GM19438 (cell line): ENCODE results near the gene ATG9B.
A peak's percentile ranks its signal among the peaks of the same experiment; 100 is the strongest.
"Not testable (repeated sequence)": the region's sequence is repeated elsewhere in the genome, so short reads cannot be mapped to it uniquely, and the experiment has no call there.

ENCODE experiments used
- ATAC-seq: cut with Tn5 transposase; IDR thresholded peaks from one replicate; pipeline ENCODE4 v1.9.1; 2021; ENCODE audit warnings: low read depth; ENCODE audit not compliant: unreplicated experiment

The ATG9B gene

DNA sequence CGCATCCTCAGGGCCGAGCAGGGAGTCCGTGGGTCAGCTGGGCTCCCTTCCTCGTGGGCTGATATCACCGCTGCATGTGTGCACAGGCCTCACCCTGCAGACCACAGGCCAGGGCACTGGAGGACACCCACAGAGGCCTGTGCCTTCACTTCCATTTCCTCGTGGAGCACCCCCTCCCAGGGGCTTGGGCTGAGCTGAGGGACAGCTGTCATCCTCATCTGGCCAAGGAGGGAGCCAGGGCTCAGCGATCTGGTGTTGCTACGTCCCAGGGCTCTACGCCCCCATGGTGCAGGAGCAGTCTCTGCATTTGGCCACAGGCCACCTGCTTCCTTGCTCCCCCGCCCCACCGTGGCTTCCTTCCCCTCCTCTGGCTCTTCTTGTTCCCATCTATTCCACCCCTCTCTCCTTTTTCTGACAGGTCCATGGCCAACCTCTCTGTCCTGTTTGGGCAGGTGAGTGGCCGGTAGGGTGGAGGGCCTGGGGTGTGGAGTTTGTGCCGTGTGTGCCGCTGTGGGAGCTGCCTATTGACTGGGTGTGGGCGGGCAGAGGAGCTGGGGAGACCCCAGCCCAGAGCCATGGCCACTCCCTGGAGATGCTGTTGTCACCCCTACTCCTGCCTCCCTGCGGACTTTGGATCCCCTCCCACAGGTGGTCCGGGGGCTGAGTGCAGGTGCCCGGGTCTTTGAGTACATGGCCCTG, 15.7 kb upstream of the ATG9B start:
- ATAC-seq: no peak

DNA sequence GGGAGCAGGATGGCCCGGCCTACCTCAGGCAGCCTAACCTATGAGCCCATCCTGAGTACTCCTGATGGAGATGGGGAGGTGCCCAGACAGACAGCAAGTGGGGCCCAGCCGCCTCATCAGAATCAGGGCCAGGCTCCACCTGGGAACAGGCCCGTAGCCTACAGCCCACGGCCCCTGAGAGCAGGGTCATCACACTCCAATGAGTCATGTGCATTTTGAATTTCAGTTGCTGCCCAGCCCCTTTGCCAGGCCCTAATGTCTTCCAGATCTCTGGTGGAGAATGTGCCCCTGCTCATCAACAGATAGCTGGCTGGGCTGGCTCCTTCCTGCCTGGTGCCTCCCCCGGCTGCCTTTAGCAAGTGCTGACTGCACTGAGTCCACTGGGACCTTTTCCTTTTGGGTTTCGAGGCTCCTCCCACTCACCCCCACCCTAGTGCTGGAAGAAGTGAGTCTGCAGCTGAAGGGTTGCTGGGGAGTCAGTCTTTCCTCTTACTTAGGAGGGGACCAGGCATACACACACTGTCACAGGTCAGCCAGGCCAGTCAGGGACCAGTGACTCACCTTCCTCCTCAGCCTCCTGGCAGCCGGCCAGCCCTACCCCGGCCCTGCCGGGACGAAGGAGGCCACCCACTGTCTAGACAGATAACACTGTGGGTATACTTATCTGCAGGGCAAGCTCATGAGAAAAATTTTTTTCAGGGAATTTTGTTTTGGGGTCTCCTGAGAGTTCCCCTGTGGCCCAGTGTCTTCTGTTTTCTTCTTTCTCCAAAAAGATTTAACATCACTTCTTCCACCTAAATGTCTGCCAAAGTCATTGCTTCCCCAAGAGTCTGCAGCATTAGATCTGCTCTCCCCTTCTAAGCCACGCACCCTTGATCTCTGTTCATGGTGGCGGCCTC, 14.9 kb upstream of the ATG9B start:
- ATAC-seq: no peak

DNA sequence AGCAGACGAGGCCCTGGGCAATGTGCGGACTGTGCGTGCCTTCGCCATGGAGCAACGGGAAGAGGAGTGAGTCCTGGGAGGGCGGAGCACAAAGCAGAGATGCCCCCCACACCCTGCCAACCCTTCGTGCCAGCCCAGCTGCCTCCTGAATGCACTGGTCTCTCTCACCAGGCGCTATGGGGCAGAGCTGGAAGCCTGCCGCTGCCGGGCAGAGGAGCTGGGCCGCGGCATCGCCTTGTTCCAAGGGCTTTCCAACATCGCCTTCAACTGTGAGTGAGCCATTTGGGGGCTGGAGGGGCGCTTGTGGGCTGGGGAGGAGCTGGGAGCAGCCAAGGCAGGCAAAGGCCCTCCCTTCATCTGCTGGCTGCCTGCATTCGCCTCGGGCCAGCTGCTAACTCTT, 11.6 kb upstream of the ATG9B start:
- no peak for ATAC-seq

DNA sequence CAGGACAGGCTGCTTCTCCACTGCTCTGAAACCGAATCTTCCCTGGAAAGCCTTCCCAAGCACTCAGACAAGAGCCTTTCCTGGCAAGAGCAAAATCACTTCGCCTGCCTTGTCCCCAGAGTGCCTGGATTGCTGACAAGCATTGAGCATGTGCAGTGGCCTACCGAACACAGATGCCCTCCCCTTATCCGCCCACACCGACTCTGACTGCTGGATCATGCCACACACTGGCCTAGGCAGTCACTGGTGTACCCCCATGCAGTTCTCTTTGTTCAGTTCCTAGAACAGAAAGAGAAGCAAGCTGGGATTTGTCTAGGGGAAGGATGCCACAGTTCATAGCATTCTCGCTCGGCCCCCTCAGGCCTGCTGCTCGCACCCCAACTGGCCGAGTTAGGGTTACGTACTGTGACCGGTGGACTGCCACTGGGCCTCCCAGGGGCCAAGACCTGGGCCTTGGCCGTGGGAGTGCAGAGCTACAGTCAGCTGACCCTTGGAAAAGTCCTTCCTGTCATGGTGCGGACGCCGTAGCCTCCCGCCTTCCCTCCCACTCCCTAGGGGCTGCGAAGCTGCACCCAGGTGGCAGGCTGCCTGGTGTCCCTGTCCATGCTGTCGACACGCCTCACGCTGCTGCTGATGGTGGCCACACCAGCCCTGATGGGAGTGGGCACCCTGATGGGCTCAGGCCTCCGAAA, 10.9 kb upstream of the ATG9B start:
- ATAC-seq: no peak

DNA sequence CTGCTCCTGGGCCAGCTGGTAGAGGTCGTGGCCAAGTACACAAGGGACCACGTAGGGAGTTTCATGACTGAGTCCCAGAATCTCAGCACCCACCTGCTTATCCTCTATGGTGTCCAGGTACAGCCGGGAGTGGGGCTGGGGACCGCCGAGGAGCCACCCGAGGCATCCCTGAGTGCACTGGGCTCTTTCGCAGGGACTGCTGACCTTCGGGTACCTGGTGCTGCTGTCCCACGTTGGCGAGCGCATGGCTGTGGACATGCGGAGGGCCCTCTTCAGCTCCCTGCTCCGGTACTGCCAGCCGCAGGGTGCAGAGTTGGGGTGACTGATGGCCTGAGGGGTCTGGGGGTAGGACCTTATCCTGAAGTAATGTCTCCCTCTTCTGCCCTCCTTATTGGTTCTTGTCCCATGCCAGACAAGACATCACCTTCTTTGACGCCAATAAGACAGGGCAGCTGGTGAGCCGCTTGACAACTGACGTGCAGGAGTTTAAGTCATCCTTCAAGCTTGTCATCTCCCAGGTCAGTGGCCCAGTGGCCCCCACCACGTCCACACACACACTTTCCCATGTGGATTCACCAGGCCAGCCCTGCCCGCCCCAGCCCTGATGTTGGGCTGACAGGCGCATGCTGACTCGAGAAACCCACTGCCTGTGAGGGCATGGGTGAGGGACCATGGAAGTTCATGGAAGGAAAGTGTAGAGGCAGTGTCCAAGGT, 10.2 kb upstream of the ATG9B start:
- no peak for ATAC-seq

DNA sequence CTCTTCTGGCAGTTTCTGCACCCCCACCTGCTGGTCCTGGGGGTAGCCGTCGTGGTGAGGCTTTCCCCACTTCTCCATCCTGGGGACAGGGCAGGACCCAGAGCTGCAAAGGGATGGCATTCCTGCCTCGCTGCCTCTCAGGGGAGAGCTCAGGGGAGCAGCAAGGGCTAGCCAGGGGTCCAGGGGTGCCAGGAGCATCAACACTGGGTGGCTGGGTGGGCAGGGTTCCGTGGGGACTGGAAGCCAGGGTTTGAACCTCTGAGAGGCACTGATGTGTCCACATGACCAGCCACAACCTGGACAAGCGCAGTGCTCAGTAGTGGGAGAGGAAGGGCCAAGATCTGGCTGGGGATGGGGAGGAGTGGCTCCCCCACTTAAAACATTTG, 9.6 kb upstream of the ATG9B start:
- ATAC-seq: no peak

DNA sequence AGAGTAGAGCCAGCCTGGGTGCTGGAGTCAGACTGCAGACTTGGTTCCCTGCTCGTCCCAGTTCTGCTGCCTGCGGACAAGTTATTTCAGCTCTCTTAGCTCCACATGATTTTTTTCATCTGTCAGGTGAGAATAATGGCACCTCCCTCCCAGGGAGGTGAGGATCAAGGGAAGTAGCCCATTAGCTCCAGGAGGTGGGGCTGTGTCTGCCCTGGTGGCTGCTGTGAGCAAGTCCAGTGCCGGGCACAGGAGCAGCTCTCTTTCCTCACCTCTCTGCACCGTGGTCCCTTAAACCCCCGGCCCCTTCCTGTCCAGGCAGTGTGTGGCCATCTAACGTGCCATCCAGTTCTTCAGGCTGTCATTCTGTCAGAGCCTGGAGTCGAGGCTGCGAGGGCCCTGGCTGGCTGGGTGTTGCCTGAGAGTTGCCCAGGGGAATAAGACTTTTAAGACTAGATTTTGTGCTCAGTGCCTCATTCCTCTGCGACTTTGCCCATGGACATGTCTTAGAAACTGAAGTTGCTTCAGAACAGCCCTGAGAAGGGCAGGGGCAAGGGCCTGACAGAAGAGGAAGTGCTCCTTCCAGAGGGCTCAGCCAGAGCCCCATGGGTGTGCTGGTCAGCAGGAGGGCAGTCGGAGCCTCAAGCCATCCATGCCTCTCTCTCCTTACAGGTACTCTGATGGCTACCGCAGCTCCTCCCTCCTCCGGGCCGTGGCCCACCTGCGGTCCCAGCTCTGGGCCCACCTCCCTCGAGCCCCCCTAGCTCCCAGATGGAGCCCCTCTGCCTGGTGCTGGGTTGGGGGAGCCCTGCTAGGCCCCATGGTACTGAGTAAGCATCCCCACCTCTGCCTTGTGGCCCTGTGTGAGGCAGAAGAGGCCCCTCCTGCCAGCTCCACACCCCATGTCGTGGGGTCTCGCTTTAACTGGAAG, 8.9 kb upstream of the ATG9B start:
- no peak for ATAC-seq

DNA sequence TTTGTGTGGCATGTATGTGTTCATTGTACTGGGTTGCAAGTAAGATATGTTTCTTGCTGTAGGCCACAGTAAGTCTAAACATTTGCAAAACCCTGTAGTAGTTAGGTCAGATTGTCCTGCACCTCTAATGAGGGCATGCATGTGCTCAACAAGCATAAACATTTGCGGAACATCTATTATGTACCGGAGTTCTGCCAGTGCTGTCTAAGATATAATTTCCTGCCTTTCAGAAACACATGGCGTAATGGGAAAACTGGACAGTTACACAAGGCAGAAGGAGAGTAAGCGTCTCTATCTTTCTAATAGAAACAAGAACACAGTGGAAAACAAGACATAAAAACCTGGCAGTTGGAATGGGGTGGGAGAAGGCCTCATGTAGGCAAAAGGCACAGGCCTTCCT, 6.7 kb upstream of the ATG9B start:
- ATAC-seq: no peak

DNA sequence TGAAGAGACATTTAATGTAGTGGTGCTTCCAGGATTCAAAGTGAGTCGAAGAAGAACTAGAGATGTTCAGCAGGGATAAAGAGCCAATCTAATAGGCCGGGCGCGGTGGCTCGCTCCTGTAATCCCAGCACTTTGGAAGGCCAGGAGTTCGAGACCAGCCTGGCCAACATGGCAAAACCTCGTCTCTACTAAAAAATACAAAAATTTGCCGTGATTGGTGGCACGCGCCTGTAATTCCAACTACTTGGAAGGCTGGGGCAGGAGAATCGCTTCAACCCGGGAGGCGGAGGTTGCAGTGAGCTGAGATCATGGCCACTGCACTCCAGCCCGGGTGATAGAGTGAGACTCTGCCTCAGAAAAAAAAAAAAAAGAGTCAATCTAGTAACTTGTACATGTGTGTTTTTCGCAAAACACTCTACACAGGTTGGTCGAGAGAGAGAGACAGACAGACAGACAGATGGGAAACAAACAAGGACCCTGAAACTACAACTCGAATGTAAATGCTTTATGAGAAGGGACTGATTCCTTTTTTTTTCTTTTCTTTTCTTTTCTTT, 4.7 kb upstream of the ATG9B start:
- no peak for ATAC-seq

DNA sequence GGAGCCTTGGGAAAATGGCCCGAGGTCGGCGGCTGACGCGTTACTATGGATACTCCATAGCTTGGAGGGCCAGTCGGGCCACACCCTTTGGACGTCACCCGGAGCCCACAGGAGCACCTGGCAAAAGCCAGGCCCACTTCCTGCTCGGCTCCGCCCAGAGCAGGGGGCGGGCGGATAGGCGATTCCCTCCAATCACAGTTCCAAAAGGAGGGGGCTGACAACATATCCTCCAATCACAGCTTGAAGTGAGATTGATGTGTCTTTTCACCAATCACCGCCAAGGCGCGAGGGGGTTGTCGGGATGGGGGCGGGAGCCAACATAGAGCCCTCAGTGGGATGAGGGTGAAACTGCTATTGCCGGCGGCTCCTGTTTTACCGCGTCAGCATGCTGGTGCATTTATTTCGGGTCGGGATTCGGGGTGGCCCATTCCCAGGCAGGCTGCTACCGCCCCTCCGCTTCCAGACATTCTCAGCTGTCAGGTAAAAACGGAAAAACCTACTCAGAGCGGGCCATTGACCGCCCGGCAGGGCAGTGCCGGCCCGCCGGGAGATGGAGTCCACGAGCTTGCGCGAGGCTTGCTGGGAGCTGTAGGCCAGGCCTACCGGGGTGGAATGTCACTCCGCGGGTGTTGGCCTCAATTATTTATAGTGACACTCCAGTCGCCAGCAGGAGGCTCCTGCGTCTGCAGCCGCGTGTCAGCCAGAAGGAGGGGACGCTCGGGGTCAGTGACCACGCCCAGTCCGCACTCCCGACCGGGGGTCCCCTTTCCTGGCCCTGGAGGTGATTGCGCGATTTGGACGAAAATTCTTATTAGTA, 4.0 kb upstream of the ATG9B start, which contains the start of gene ABCB8:
TSS of gene ABCB8 (plus strand) at position 320 of the 817 bp plus-strand sequence. CDS start at position 386, 66 bp downstream.
- peak; percentile 96 for ATAC-seq

DNA sequence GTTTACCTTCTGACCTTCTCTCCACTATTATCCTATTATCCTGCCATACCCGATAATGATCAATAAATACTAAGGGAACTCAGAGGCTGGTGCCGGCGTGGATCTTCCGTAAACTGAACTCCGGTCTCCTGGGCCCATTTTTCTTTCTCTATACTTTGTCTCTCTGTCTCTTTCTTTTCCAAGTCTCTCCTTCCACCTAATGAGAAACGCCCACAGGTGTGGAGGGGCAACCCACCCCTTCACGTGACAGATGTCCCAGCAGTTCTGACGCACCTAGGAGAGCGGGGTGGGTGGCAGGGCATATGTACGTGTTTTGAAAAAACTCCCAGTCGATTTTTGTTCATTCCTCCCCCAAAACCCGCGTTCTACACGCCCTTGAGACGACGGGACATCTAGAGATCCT, 3.4 kb upstream of the ATG9B start:
- peak; percentile 13 for ATAC-seq

DNA sequence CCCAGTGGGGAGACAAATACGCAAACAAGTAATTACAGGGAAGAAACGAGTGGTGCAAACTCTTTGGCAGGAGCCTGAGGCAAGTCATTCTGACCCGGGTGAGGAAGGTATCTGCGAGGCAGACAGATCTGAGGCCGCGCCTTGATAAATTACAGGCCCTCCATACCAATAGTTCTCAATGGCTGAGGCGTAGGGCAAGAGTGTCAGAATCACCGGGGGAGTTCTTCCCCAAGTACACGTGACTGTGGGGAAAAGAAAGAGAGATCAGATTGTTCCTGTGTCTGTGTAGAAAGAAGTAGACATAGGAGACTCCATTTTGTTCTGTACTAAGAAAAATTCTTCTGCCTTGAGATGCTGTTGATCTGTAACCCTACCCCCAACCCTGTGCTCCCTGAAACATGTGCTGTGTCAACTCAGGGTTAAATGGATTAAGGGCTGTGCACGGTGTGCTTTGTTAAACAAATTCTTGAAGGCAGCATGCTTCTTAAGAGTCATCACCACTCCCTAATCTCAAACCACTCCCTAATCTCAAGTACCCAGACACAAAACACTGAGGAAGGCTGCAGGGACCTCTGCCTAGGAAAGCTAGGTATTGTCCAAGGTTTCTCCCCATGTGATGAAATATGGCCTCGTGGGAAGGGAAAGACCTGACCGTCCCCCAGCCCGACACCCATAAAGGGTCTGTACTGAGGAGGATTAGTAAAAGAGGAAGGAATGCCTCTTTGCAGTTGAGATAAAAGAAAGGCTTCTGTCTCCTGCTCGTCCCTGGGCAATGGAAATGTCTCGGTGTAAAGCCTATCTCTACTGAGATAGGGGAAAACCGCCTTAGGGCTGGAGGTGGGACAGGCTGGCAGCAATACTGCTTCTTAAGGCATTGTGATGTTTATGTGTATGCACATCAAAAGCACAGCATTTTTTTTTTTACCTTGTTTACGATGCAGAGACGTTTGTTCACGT, 2.8 kb upstream of the ATG9B start:
- ATAC-seq: not testable (repeated sequence)

DNA sequence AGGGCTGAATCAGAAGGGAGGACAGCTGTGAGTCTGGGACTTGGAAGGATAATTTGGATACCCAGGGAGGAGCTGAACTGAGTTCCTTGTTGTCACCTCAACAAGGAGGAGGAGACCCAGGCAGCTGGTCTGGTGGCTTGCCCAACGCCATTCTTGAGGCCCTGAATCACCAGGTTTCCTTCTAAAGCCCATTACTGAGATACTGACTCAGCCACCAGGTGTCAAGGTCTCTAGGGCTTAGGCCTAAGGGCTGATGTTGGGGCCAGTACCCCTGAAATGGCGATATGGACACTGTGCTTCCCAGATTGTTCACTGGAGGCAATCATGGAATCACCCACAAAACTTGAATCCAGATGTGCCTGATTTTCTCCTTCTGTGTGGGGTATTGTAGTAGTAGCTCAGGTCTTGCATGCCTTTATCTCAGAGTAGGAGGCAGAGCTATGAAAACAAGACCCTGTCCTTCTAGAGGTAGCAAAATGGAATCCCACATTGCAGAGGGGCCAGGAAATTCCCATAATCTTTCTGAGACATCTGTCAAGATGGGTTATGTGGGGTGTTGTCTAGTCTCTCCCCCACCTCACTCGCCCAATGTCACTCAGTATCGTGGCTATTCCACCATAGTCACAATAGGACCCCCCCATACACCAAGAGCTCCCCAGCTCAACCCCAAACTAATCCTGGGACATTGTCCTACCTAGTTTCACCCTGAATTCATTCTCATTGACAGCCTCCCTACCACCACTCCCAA, 1.8 kb upstream of the ATG9B start:
- no peak for ATAC-seq

DNA sequence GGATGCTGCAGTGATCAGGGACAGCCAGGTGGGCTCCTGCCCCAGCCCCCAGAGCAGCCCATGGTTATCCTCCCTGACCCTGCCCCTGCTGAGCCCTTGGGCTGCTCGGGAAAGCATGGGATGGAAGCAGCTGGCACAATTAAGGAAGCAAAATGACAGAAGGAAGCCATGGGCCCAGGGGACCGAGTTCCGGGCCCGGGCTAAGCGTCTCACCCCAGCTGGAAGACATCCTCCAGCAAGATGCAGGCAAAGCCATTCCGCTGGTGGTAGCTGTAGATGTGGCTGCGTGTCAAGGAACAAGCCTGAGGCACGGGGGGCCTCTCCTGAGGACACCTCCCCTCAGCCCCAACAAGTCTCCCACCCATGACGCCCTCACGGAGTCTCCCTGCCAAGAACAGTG, 1.1 kb downstream of the ATG9B start:
- no peak for ATAC-seq

DNA sequence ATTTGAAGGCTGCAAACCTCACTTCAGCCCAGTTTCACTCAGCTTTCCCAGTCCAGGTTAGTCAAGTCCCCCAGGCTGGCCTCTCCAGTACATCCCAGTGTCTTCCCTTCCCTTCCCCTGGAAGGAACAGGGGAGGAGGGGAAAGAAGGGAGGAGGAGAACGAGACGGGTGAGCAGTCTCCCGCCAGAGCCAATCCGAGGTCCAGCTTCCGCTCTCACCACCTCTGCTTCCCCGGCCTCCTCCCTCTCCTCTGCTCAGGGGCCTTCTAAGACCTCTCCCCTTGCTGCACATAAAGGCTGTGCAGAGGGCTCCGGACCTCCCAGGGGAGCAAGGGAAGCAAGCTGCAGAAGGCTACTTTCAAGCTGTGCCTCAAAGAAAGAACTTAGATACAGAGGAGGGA, 4.1 kb downstream of the ATG9B start:
- no peak for ATAC-seq

DNA sequence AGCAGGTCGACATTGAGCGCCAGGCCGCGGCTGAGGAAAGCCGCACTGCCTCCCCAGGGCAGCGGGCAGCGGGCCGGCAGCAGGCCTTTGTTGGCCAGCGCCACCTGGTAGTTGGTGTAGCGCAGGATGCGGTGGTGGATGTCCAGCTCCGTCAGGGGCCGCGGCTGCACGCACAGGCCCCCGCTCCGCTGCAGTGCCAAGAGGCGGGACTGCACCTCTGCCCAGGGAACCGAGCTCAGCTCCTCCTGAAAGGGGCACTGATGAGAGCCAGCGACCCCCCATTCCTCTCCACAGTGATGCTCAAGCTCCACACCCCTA, 5.2 kb downstream of the ATG9B start:
- no peak for ATAC-seq
